ENCODE results near the gene RCSD1.
"Not testable (repeated sequence)": the region's sequence is repeated elsewhere in the genome, so short reads cannot be mapped to it uniquely, and the experiment has no call there.

RCSD1 gene

DNA sequence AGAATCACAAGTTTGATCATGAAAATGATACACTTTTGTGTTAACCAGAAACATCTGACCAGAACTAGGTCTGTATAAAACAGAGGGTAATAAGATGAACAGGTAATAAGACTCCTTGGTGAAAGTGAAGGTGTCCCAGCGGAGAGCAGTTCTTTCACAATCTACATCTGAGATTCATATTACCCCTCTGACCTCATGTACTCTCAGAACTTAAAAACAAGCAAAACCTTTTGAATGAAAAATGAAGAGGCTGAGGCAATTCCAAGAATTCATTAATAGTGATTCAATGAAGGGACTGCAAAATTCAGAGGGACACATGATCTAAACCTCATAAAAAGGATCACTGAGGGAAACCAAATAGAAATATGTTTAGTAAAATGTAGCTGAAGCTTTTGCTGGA lies 80.8 kb downstream of the RCSD1 start:
- DNase-seq (ENCODE audit: low read depth in 4 of 4, low spot score in 1 of 4), result no peak

- no peak for DNase-seq (ENCODE audit: low read depth in 4 of 4, low spot score in 1 of 4)
These were observed 81.8 kb downstream of the RCSD1 start for GRCh38 chr1:167711797-167712196.

DNA sequence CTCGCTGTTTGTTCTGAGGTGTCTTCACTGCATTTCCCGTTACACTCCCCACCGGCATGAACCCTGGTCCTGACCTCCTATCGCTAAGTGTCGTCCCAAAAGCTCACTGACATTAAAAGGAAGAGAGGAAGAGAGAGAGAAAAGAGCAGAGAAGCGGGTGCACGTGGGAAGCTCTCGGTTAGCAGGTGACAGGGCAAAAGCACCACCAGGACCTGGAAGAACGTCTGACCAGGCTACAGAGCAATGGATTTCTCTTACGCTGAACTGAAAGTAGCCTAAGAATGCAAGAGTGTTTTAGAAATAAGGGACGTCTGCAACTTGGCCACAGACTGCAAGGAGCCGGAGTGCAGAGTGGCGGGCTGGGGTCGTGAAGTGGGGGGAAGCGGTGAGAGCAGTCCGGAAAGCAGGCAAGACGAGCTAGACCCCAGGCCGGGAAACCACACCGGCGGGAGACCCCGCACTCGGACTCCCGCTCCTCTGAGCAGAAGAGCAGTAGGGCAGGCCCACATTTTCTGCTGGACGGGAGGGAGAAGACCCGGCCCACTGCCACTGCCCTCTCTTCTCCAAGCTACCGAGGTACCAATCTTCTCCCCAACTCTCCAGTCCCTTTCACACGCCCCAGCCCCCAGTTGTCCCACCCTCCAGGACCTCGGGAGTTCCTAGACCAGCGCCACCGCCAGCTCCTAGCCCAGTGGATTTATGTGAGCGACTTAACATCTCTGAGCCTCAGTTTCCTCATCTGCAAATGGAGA lies 83.5 kb downstream of the RCSD1 start:
- DNase-seq (ENCODE audit: low read depth in 4 of 4, low spot score in 1 of 4), result peak in 1 of 4 experiments; percentile 3

- peak in 3 of 4 experiments; percentile 61 to 76 (median 69) for DNase-seq (ENCODE audit: low read depth in 4 of 4, low spot score in 1 of 4)
These were observed 84.0 kb downstream of the RCSD1 start for GRCh38 chr1:167714098-167714438.

- peak; percentile 85 to 96 (median 88) for DNase-seq (ENCODE audit: low read depth in 4 of 4, low spot score in 1 of 4)
These were observed 84.6 kb downstream of the RCSD1 start for GRCh38 chr1:167714439-167715156.

DNA sequence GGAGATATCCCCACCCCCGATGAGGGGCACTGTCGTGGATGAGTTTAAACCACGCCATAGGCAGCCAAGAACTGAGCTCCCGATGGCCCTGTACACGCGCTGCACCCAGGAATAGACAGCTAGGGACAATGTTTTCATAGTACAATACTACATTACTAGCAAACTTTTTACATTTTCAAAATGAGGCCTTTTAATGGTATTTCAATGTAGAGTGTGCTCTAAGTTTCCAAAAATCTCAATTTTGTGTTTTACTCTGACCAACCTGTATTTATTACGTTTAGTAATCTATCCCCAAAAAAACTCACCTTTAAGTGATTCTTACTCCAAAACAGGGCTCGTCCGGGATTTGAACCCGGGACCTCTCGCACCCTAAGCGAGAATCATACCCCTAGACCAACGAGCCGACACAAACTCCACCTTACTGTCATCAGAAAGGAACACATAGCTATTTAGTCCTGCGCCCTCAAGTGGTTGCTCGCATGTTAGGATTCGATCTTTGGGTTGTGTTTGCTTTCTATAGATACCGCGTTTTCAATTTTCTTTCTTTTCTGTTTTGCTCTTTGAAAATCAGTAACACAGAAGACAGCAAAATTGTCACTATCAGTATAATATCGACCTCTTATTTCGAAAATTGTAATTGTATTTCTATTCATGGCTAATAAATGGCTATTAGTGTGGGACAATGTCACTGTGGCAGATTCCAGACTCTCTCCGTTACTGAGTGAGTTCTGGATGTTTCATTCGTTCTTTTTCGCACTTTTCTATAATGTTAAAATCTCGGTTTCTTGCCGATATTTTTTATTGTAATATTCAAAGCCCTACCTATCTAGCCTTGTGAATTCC lies 85.3 kb downstream of the RCSD1 start:
- DNase-seq (ENCODE audit: low read depth in 4 of 4, low spot score in 1 of 4), result peak; percentile 71 to 84 (median 80)

DNA sequence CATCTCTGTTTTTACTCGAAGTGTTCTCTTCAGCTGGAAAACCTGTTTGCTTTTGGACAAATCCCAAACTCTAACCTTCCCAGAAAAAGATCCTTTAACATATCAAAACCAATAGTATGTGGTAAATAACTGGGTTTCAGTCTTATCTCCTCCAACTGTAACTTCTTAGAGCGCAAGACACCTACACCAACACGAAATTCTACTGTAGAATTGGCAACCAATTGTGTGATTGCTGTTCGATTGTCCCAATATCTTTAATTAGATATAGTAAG lies 85.9 kb downstream of the RCSD1 start:
- DNase-seq (ENCODE audit: low read depth in 4 of 4, low spot score in 1 of 4), result no peak

GRCh38 chr1:167717351-167717750 lies 87.3 kb downstream of the RCSD1 start:
- DNase-seq (ENCODE audit: low read depth in 4 of 4, low spot score in 1 of 4), result no peak

DNA sequence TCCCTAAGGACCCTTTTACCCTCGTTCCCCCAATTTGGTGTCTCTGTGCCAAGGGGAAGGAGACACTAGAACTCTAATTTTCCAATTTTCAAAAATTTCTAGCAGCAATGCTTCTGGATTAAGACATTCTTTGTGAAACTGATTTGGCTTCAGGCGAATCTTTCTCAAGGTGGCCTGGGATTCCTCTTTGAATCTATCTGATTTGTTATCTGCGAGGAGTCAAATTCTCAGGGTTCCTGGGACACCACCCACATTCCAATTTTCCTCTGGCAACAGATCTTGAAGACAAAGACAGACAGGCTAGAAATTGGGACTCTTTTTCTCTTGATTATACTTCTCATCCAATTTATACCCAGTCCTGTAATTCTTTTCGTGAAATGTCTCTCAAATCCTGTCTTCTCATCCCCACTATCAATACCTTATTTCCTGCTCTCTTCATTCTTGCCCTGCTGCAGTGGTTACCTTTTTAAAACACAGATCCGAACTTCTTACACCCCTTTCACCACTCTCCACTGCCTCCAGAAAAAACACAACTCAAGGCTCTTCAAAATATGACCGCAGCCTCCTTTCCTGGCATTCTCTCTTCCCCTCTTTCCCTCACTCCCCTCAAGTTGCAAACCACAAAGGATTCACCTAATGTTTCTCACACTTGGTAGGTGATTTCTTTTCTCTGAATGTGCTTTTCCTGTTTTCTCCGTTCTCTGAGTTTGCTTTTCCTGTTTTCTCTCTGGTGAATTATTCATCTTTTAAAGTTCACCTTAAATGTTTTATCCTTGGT lies 89.1 kb downstream of the RCSD1 start:
- DNase-seq (ENCODE audit: low read depth in 4 of 4, low spot score in 1 of 4), result no peak

GRCh38 chr1:167719715-167720421 lies 89.8 kb downstream of the RCSD1 start:
- not testable (repeated sequence) for DNase-seq (ENCODE audit: low read depth in 4 of 4, low spot score in 1 of 4)

- no peak for DNase-seq (ENCODE audit: low read depth in 4 of 4, low spot score in 1 of 4)
These were observed 91.1 kb downstream of the RCSD1 start for GRCh38 chr1:167720965-167721616.

- peak; percentile 82 to 90 (median 90) for DNase-seq (ENCODE audit: low read depth in 4 of 4, low spot score in 1 of 4)
These were observed 91.7 kb downstream of the RCSD1 start, which contains the start of gene MPZL1 for GRCh38 chr1:167721617-167722151. MPZL1 (plus strand) TSS chr1:167721982; CDS start chr1:167722152, 170 bp downstream.

DNA sequence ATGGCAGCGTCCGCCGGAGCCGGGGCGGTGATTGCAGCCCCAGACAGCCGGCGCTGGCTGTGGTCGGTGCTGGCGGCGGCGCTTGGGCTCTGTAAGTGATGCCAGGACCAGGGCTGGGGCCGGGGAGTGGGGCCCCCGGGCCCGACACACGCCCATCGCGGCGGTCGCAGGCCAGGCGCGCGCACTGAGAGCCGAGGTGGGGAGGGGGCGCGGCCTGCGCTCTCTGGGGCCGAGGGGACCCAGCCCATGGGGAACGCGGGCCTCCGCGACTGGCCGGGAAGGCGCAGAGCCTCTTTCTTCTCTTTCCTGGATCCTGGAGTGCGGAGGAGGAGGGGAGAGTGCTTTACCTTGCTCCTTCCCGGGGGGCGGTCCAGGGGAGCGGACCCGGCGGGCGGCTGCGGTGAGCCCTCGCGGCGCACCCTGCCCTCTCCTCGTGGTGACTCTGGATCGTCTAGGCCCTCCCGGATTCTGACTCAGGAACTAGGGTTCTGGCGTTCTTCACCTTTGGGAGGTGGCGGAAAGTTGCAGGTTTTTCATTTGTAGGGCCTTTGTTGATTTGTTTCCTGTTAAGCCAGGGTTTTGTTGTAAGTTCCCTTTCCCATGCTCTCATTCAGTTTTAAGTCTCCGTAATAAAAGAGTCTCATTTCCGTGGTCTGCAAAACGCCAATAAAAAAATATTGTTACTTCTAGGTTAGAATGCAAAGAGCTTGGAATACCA lies 92.3 kb downstream of the RCSD1 start:
- peak in 1 of 4 experiments; percentile 9 for DNase-seq (ENCODE audit: low read depth in 4 of 4, low spot score in 1 of 4)

- no peak for DNase-seq (ENCODE audit: low read depth in 4 of 4, low spot score in 1 of 4)
These were observed 92.8 kb downstream of the RCSD1 start for GRCh38 chr1:167722870-167723251.

- DNase-seq (ENCODE audit: low read depth in 4 of 4, low spot score in 1 of 4), result no peak
These were observed 93.8 kb downstream of the RCSD1 start for GRCh38 chr1:167723707-167724323.

GRCh38 chr1:167726008-167726407 lies 96.0 kb downstream of the RCSD1 start:
- DNase-seq (ENCODE audit: low read depth in 4 of 4, low spot score in 1 of 4), result no peak

- no peak for DNase-seq (ENCODE audit: low read depth in 4 of 4, low spot score in 1 of 4)
These were observed 98.9 kb downstream of the RCSD1 start for GRCh38 chr1:167728818-167729410.

- DNase-seq (ENCODE audit: low read depth in 4 of 4, low spot score in 1 of 4), result no peak
These were observed 104.2 kb downstream of the RCSD1 start for GRCh38 chr1:167734227-167734626.

Data from stimulated activated CD4-positive, alpha-beta T cell treated with anti-CD3 and anti-CD28 coated beads, Interleukin-1b, Interleukin-23, amount 100 ng/mL, for 24 hours (primary cell).